Endodermal cell (in vitro differentiated cells): ENCODE data around the gene CBLB. TPM values are rescaled to one million over a fixed set of nuclear protein-coding genes. Genes with fewer than 3 reads are reported as not detected.

ENCODE experiments used
- DNase-seq: peaks from one replicate; pipeline ENCODE4 v3.0.0-alpha.2; 2017
- H3K27ac ChIP-seq: 2 replicates; pipeline ENCODE4 v1.5.1; 2013; ENCODE audit warnings: mild to moderate bottlenecking, low read depth, low read length, moderate library complexity
- H3K27me3 ChIP-seq: 2 replicates; pipeline ENCODE4 v1.6.1; 2013; ENCODE audit warnings: mild to moderate bottlenecking, low read length, moderate library complexity; ENCODE audit not compliant: insufficient read depth, control insufficient read depth, poor library complexity, severe bottlenecking
- H3K36me3 ChIP-seq: 2 replicates; pipeline ENCODE4 v1.7.0; 2013; ENCODE audit warnings: mild to moderate bottlenecking, low read length, moderate library complexity; ENCODE audit not compliant: control insufficient read depth, insufficient read depth
- H3K4me1 ChIP-seq: one replicate; pipeline ENCODE4 v1.7.0; 2013; ENCODE audit warnings: low read length; ENCODE audit not compliant: control insufficient read depth, insufficient read depth
- H3K4me3 ChIP-seq: 2 replicates; pipeline ENCODE4 v1.5.1; 2013; ENCODE audit warnings: mild to moderate bottlenecking, low read length, moderate library complexity
- H3K9ac ChIP-seq: 2 replicates; pipeline ENCODE4 v1.6.1; 2013; ENCODE audit warnings: mild to moderate bottlenecking, low read length, moderate library complexity; ENCODE audit not compliant: poor library complexity, severe bottlenecking; ENCODE audit errors: extremely low read depth
- H3K9me3 ChIP-seq: 2 replicates; pipeline ENCODE4 v1.6.1; 2013; ENCODE audit warnings: mild to moderate bottlenecking, low read length, moderate library complexity; ENCODE audit not compliant: control insufficient read depth
- H3K27ac Mint-ChIP-seq: 2 replicates; pipeline ENCODE4 v1.8.0; 2020; ENCODE audit warnings: mixed read lengths
- H3K27me3 Mint-ChIP-seq: 2 replicates; pipeline ENCODE4 v1.8.0; 2021; ENCODE audit warnings: mild to moderate bottlenecking, mixed read lengths; ENCODE audit not compliant: insufficient read depth
- H3K36me3 Mint-ChIP-seq: 2 replicates; pipeline ENCODE4 v1.8.0; 2020; ENCODE audit warnings: low read depth, mixed read lengths
- H3K4me1 Mint-ChIP-seq: 2 replicates; pipeline ENCODE4 v1.8.0; 2020; ENCODE audit warnings: mixed read lengths
- H3K4me3 Mint-ChIP-seq: 2 replicates; pipeline ENCODE4 v1.8.0; 2020; ENCODE audit warnings: mild to moderate bottlenecking, moderate library complexity, mixed read lengths
- H3K9me3 Mint-ChIP-seq: 2 replicates; pipeline ENCODE4 v1.8.0; 2020; ENCODE audit warnings: mild to moderate bottlenecking, mixed read lengths
- WGBS, 2 experiments: methylation state at CpG; one replicate each; pipeline versions ENCODE4 v1.1.5 to v1.1.7; 2013; ENCODE audit warnings: missing lambda C conversion rate in 2 of 2, mixed read lengths in 1 of 2; ENCODE audit not compliant: insufficient coverage in 1 of 2, insufficient read length in 1 of 2; 5-methylcytosine and 5-hydroxymethylcytosine counted together
- total RNA-seq, 2 donors: library from RNA; stranded (reverse); fragmentation: NEBNext Ultra II Directional in 1 of 2; extraction: Animal tissue kit (Norgen Biotek cat#: 25700) in 1 of 2; gene quantifications; 2 replicates in 1 of 2; 3 replicates in 1 of 2; pipeline ENCODE4 v1.2.1, GENCODE V29; 2021
- TF ChIP-seq, protein P1 (sequence below): fragments of 200-600 bp; sonication (generic); conservative IDR thresholded peaks from 2 replicates; pipeline ENCODE4 v1.5.0; 2021; ENCODE audit warnings: antibody characterized with exemption, mild to moderate bottlenecking

CBLB gene
- total RNA-seq, 2 donors from 2014 or later: 45.4 to 60.5 TPM

DNA sequence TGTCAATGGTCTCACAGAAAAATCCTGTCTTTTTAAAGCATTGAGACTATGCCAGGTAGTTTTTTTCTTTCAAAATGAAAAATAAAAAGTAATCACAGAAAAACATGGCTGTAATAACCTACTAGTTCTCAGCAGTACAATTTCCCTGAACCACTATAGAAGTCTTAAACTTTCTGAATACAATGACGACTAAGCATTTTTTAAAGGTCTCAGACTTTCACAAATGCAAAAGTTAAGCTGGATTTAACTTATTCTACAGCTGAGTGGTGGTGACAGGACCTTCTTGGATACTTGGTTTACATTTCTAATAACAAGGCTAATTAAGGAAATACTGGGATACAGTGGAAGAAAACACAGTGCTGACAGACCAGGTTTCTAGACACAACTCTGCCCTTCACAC is 81.8 kb downstream of the CBLB start:
- H3K36me3 Mint-ChIP-seq: no peaks in the 10 kb centered on the region
- H3K9me3 Mint-ChIP-seq: no peaks in the 10 kb centered on the region
- no peak overlapping the region for H3K27ac Mint-ChIP-seq
- H3K27me3 ChIP-seq: peaks cover 48% of the 10 kb centered on the region
- H3K9ac ChIP-seq: no peak overlapping the region
- no peaks in the 10 kb centered on the region for H3K9me3 ChIP-seq
- 91% methylated on average over 1 of the region's 1 CpG; no CpG with 5 or more reads in 1 of the 2 experiments for WGBS, 2 experiments
- TF ChIP-seq, protein P1, sequence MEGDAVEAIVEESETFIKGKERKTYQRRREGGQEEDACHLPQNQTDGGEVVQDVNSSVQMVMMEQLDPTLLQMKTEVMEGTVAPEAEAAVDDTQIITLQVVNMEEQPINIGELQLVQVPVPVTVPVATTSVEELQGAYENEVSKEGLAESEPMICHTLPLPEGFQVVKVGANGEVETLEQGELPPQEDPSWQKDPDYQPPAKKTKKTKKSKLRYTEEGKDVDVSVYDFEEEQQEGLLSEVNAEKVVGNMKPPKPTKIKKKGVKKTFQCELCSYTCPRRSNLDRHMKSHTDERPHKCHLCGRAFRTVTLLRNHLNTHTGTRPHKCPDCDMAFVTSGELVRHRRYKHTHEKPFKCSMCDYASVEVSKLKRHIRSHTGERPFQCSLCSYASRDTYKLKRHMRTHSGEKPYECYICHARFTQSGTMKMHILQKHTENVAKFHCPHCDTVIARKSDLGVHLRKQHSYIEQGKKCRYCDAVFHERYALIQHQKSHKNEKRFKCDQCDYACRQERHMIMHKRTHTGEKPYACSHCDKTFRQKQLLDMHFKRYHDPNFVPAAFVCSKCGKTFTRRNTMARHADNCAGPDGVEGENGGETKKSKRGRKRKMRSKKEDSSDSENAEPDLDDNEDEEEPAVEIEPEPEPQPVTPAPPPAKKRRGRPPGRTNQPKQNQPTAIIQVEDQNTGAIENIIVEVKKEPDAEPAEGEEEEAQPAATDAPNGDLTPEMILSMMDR: no peak
- H3K4me3 Mint-ChIP-seq: no peak overlapping the region
- no peak overlapping the region for H3K4me3 ChIP-seq
- H3K4me1 Mint-ChIP-seq: peaks cover 56% of the 10 kb centered on the region
- H3K4me1 ChIP-seq: peaks cover 4% of the 10 kb centered on the region
- H3K36me3 ChIP-seq: no peaks in the 10 kb centered on the region
- no peaks in the 10 kb centered on the region for H3K27me3 Mint-ChIP-seq
- H3K27ac ChIP-seq: no peak overlapping the region
- DNase-seq: no peak

DNA sequence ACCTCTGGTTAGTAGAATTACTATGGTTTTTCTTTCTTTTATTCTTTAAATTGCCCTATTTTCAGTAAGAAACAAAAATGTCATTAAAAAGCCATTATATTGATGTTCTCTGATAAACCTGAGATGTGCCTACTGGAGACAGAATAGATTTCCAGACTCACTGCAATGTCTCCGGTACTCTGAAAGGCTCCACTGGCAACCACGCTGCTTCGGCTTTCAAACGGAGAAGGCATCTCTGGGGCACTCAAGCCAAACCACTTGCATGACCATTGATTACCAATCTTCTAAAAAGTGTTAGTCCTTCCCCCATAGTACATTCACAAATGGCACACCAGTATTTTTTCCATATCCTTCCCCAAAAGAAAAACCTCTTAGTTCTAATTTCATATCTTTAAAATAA is 82.6 kb downstream of the CBLB start:
- Mint-ChIP-seq H3K36me3 (peaks cover under 1% of the 10 kb centered on the region), H3K27ac (no peak overlapping the region), H3K9me3 (no peaks in the 10 kb centered on the region), H3K4me1 (peaks cover 51% of the 10 kb centered on the region), H3K27me3 (no peaks in the 10 kb centered on the region), H3K4me3 (no peak overlapping the region)
- peaks cover 4% of the 10 kb centered on the region for H3K4me1 ChIP-seq
- no peak overlapping the region for H3K27ac ChIP-seq
- H3K9me3 ChIP-seq: no peaks in the 10 kb centered on the region
- H3K4me3 ChIP-seq: no peak overlapping the region
- DNase-seq: no peak
- TF ChIP-seq, protein P1: no peak
- no peak overlapping the region for H3K9ac ChIP-seq
- H3K36me3 ChIP-seq: no peaks in the 10 kb centered on the region
- WGBS, 2 experiments: 93 to 96% methylated on average over 4 of the region's 4 CpGs
- H3K27me3 ChIP-seq: peaks cover 41% of the 10 kb centered on the region

DNA sequence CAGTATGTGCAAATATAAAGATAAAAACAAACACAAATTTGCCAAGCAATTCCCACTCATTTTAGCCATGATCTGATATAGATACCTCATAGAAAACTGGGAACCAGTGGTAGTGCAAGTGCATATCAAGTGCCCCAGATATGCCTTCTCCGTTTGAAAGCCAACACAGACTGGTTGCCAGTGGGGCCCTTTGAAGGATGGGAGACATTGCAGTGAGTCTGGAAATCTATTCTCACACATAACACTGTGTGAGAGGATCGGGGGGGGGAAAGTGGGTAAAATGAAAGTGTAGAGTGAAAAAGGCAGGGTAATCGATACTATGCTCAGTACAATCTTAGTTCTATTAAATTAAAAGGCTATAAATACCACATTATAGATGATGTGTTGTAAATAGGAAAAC is 83.0 kb downstream of the CBLB start:
- Mint-ChIP-seq H3K9me3 (no peaks in the 10 kb centered on the region), H3K27me3 (no peaks in the 10 kb centered on the region)
- no peaks in the 10 kb centered on the region for H3K9me3 ChIP-seq

More for the DNA sequence above, 83.0 kb downstream of the CBLB start:
- H3K36me3 Mint-ChIP-seq: peaks cover 5% of the 10 kb centered on the region
- no peak overlapping the region for H3K27ac Mint-ChIP-seq
- H3K4me3 ChIP-seq: no peak overlapping the region
- no peak overlapping the region for H3K9ac ChIP-seq
- peaks cover under 1% of the 10 kb centered on the region for H3K4me1 ChIP-seq
- 93% methylated on average over 1 of the region's 3 CpGs; no CpG with 5 or more reads in 1 of the 2 experiments for WGBS, 2 experiments
- no peak overlapping the region for H3K4me3 Mint-ChIP-seq
- DNase-seq: no peak
- peaks cover 37% of the 10 kb centered on the region for H3K27me3 ChIP-seq
- H3K4me1 Mint-ChIP-seq: peaks cover 48% of the 10 kb centered on the region
- H3K27ac ChIP-seq: no peak overlapping the region
- H3K36me3 ChIP-seq: no peaks in the 10 kb centered on the region
- TF ChIP-seq, protein P1: no peak
